HT1080 (cell line): ENCODE measurements around the gene DNAJB11. TPM values are rescaled to one million over a fixed set of nuclear protein-coding genes. Genes with fewer than 3 reads are reported as not detected.
"Not testable (repeated sequence)": the region's sequence is repeated elsewhere in the genome, so short reads cannot be mapped to it uniquely, and the experiment has no call there.

Experiments
- DNase-seq: peaks from one replicate; pipeline ENCODE4 v3.0.0-alpha.2; 2015; ENCODE audit warnings: low read depth
- polyA plus RNA-seq, 2 experiments: library from polyadenylated mRNA; depleted of rRNA; stranded (reverse); fragments of >200 nt; gene quantifications; 2 replicates each; pipeline ENCODE4 v1.2.3, GENCODE V29; 2015
- total RNA-seq: library from RNA; depleted of rRNA; stranded (reverse); fragments of >200 nt; shearing (Covaris generic); gene quantifications from 2 replicates; pipeline ENCODE4 v1.2.3, GENCODE V29; 2014; rRNA removed

The DNAJB11 gene
- 103 and 104 TPM in 2 replicates for total RNA-seq
- 96.1 and 103 TPM in 2 replicates for polyA plus RNA-seq (2015; cell fraction: cytosol; rRNA removed)
- polyA plus RNA-seq (2015; cell fraction: nucleus; rRNA removed): 106 and 131 TPM in 2 replicates

DNA sequence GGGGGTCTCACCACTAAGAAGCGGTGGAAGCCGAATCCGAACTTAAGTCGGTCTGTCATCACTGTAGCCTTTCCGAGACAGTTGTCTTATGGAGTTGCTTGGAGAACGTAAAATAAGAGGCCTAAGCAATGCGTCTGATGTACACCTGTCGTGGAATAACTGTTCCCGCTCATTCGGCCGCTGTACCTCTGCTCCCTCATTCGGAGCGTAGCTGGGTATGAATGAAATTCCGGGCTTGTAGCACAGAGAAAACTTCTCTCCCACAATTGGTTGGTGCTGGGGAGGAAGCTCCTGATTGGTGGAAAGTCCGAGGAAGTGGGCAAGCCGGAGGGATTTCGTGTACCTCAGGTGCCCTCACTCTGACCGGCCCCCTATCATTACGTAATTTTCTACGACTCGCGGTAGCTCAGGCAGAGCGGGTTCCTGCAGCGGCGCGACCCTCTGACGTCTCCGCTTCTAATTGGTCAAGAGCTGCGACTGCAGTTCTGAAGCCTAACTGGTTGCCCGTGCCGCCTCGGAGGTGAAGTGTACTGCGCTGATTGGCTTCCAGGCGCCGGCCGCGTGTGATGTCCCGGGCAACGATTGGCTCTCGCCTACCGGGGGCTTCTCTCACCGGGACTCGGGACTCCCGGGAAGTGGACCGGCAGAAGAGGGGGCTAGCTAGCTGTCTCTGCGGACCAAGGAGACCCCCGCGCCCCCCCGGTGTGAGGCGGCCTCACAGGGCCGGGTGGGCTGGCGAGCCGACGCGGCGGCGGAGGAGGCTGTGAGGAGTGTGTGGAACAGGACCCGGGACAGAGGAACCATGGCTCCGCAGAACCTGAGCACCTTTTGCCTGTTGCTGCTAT lies at the start of gene DNAJB11:
DNAJB11 (plus strand) TSS at position 625 of the 845 bp plus-strand sequence; CDS start at position 803, 178 bp downstream.
- DNase-seq: peak; percentile 100

- DNase-seq: no peak
Observed at GRCh38 chr3:186520957-186521842, 49.3 kb upstream of the DNAJB11 start.

GRCh38 chr3:186523022-186523421 lies 47.5 kb upstream of the DNAJB11 start:
- DNase-seq: no peak

DNA sequence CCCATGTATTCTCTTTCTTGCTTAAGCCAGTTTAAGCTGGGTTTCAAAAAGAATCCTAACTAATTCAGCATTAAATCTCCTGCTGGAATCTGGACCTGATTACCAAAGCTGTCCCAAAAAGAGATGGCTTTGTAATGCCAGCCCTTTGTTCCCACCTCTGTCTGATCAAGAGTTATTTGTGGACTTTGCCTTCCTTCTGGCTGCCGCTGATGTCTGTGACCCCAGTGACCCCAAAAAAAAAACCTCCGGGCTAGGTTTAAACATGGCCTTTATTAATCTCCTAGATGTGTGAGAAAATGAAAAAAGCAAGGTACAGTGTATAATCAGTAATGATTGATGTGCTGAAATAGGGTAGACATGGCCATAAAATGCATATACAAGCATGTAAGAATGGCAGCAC lies 47.1 kb upstream of the DNAJB11 start:
- DNase-seq: no peak

DNA sequence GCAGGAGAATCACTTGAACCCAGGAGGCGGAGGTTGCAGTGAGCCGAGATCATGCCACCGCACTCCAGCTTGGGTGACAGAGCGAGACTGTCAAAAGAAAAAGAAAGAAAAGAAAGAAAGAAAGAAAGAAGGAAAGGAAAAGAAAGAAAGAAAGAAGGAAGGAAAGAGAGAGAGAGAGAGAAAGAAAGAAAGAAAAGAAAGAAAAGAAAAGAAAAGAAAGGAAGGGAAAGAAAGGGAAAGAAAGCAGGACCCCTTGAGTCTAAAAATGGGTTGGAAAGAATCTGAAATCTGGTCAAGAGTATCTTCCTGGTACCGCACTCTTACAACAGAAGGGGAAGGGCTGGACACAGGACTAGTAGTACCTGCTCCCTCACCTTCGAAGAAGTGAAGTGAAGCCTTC lies 45.9 kb upstream of the DNAJB11 start:
- no peak for DNase-seq

GRCh38 chr3:186525369-186526255 lies 44.9 kb upstream of the DNAJB11 start:
- DNase-seq: no peak

DNA sequence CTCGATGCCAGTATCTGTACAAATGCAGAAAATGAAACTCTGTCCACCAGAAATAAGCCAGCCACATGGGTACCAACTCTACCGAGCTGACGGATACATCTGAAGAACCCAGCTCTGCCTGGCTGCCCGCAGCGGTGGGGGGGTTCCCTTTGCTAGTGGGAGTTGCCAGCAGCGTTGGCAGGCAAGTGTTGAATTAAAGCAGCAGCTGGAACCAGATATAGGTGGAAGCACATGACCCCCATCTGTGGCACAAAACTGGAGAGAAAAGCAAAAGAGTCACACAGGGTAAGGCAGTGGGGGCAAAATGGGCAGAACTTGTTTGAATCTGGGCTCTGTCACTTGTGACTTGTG lies 44.3 kb upstream of the DNAJB11 start:
- no peak for DNase-seq

DNA sequence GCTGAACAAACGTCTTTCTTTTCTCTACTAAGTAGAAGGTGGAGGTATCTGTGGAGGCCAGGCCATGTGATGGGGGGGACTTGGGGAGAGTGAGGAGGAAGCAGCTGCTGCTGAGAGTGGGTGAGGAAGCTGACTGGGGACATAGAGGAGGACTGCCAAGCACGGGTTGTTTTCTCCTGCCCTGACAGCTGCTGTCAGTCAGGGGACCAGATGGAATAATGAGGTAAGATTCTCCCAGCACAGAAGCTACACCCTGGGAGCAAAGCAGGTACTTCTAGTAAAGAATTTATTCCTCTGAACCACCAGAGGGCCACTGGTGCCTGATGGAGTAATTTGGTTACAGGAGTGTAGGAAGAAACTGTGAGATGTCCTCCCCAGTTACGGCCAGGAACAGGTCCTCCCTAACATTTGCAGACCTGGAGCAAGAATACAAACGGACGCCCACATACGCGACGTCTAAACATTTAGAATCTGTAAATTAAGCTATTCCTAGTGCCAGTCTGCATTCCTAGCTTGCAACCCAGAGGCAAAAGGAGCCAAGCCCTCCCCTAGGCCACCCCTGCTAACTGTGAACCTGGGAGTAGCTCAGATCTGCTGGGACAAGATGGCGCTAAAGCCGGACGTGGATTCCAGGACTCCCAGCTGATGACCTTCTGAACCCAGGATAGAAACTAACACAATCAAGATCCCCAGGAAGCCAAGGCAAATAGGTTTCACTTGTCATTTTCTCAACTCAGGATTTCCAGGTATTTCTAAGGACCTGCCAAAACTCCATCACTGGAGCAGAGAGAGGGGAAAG lies 41.1 kb upstream of the DNAJB11 start:
- no peak for DNase-seq

DNA sequence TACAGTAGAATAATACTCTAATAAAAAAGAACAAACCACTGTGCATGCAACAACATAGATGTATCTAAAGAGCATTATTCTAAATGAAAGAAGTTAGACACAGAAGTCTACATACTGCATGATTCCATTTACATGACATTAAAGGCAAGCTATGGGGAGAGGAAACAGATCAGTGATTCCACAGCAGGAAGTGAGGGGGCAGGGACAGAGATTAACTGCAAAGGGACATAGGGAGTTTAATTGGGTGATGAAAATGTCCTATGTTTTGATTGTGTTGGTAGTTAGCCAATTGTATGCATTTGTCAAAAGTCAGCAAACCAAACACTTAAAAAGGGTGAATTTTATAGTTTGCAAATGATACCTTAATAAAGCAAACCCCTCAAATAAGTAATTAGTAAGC lies 40.1 kb upstream of the DNAJB11 start:
- DNase-seq: no peak

DNA sequence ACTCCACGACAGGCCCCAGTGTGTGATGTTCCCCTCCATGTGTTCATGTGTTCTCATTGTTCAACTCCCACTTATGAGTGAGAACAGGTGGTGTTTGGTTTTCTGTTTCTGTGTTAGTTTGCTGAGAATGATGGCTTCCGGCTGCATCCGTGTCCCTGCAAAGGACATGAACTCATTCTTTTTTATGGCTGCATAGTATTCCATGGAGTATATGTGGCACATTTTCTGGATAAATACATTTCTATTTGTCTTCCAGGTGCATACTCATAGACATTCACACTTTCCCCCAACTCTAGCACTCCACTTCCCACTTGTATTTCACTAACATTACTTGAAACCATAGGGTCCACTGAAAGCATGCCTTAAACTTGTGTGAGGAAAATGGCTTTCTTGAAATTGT lies 38.8 kb upstream of the DNAJB11 start:
- DNase-seq: not testable (repeated sequence)

- no peak for DNase-seq
Observed at GRCh38 chr3:186532598-186533072, 37.9 kb upstream of the DNAJB11 start.

- no peak for DNase-seq
Observed at GRCh38 chr3:186534113-186534669, 36.3 kb upstream of the DNAJB11 start.

GRCh38 chr3:186536883-186537844 lies 33.4 kb upstream of the DNAJB11 start:
- DNase-seq: no peak

- DNase-seq: no peak
Observed at GRCh38 chr3:186538779-186539178, 31.7 kb upstream of the DNAJB11 start.

- peak; percentile 86 for DNase-seq
Observed at GRCh38 chr3:186540221-186540834, 30.2 kb upstream of the DNAJB11 start.

DNA sequence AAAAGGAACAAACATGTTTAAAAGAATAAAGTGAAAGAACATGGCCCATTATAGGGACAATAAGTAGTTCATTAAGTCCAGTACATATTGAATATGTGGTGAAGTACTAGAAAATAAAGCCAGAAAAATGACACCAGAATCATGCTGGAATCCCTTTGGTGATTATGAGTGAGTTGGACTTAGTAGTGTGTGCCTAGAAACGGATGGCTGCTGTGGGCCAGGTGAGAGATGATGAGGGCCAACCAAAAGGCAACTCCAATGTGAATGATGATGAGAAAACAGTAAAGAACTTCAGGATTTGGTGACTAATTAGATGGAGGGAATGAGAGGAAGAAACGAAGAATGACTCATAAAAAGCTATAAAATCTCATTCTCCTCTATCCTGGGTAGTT lies 29.7 kb upstream of the DNAJB11 start:
- peak; percentile 76 for DNase-seq

GRCh38 chr3:186544281-186544680 lies 26.2 kb upstream of the DNAJB11 start, which contains the start of gene CRYGS:
Gene CRYGS (minus strand): TSS chr3:186544380. CDS start chr3:186544326, 54 bp downstream.
- DNase-seq: no peak

GRCh38 chr3:186549497-186549896 lies 21.0 kb upstream of the DNAJB11 start:
- no peak for DNase-seq
